SK-N-MC (cell line): ENCODE measurements around the gene LHX1.

Experiments used
- EZH2 ChIP-seq: fragments of 200-600 bp; sonication (generic); IDR thresholded peaks from one replicate; pipeline ENCODE4 v1.6.1; 2017; ENCODE audit warnings: antibody characterized with exemption
- POLR2AphosphoS5 ChIP-seq: IDR thresholded peaks from 2 replicates; pipeline ENCODE4 v1.6.1; 2012; ENCODE audit warnings: mild to moderate bottlenecking, low read depth, low read length, borderline replicate concordance

DNA sequence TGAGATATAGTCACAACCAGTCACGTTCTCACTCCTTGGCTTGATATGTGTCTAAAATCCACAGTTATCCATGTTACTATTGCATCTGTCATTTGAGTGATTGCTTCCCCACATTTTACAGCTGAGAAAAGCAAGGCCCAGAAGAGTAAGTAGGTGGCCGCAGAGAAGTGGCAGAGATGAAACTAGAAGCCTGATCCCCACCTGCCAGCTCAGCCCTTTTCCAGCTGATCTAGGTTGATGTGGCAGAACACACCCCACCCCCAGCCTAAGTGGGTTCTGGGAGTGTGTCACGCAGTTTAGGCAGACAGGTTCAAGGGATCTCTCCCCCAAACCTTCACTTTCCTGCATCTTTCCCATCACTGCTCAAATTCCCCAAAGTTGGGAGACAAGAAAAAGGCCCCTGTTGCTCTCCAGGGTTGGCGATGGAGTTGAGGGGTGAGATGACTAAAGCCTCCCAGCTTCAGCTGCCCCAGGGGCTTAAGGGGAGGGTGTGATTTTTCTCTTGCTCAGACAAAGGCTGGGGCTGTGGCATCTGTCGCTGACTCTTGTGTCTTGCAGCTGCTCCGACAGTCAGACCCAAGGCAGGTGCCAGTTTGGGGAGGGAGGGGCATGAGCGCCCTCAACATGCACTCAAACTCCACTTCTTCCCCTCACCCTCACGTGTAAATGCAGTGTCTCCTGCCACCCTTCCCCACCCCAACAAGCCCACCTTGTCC lies 48.9 kb upstream of the LHX1 start:
- TF ChIP-seq EZH2 = no peak
- TF ChIP-seq POLR2AphosphoS5 = no peak
